Spleen (tissue), 7 donors: ENCODE data around the gene NRDC.

ENCODE experiments used
- CTCF ChIP-seq, 11 experiments: fragments of 200-600 bp in 7 of 11; fragments of 450-650 bp in 4 of 11; sonication (generic) in 4 of 11; IDR thresholded peaks in 8 of 11; conservative IDR thresholded peaks in 3 of 11; 1 replicate in 7 of 11; 2 replicates in 4 of 11; pipeline versions ENCODE4 v1.4.0 to v1.8.0; 2016 to 2021; ENCODE audit warnings: antibody characterized with exemption in 11 of 11, inconsistent platforms in 4 of 11, mild to moderate bottlenecking in 1 of 11
- POLR2A ChIP-seq, 3 donors: fragments of 450-650 bp; IDR thresholded peaks; one replicate each; pipeline ENCODE4 v1.5.1; 2017; ENCODE audit warnings: antibody characterized with exemption in 3 of 3, mild to moderate bottlenecking in 1 of 3
- POLR2AphosphoS5 ChIP-seq, 3 donors: sonication (generic); formaldehyde crosslinking; IDR thresholded peaks; one replicate each; pipeline ENCODE4 v1.5.1; 2017; ENCODE audit warnings: antibody characterized with exemption in 3 of 3
- donor health status: DM: no; HTN: no; CAD: no; lungs with moderate emphysema.
- donor health status: DM: no; HTN: no; CAD: no.
- donor health status: DM: no; HTN: no; CAD: no.

DNA sequence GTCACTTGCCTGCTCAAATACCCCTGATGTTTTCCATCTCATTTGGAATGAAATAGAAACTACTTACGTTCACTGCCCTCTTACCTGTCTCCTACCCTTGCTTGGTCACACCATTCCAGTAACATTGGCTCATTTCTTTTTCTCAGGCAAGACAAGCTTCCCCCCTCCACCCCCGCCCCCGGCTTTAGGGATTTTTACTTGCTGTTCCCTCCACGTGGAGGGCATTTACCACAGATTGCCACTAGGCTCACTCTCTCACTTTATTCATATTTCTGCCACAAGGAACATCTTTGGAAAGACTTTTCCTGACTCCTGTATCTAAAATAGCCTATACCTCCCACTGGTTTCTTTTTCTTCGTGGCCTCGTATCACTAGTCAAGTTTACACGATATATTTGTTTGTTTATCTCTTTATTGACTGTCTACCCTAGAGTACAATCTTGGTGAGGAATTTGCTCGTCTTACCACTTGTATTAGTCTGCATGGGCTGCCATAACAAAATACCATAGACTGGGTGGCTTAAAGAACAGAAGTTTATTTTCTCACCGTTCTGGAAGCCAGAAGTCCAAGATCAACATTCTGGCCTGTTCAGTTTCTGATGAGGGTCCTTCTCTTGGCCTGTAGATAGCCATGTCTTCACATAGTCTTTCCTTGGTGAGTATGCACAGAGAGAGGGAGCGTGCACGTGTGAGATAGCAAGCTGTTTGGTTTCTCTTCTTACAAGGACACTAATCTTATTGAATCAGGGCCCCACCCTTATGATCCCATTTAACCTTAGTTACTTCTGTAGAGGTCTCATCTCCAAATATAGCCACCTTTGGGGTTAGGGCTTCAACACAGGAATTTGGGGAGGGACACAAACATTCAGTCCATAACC, 126.2 kb downstream of the NRDC start:
- TF ChIP-seq CTCF (IDR thresholded peaks at IDR 0.05 in 8 of 11, conservative IDR thresholded peaks at IDR 0.05 in 3 of 11) (no peak), POLR2A (IDR thresholded peaks at IDR 0.05) (no peak), POLR2AphosphoS5 (IDR thresholded peaks at IDR 0.05) (no peak)
